RWPE2 (cell line): Measurements from ENCODE around the gene RABL6.
"Not testable (repeated sequence)": the region's sequence is repeated elsewhere in the genome, so short reads cannot be mapped to it uniquely, and the experiment has no call there.

ENCODE experiments used
- ATAC-seq: fragments of 200-7000 bp; cut with Tn5 transposase; 3 replicates; pipeline ENCODE4 v1.9.1; 2021; ENCODE audit warnings: low read depth
- DNase-seq: peaks from one replicate; pipeline ENCODE4 v3.0.0-alpha.2; 2020; ENCODE audit warnings: low spot score
- H3K27ac ChIP-seq: fragments of 450-650 bp; 2 replicates; pipeline ENCODE4 v1.5.1; 2017; ENCODE audit warnings: mild to moderate bottlenecking; ENCODE audit not compliant: poor library complexity, severe bottlenecking
- H3K27me3 ChIP-seq: fragments of 250-450 bp; sonication (Bioruptor Pico); 2 replicates; pipeline ENCODE4 v1.5.1; 2021; ENCODE audit warnings: mild to moderate bottlenecking, moderate library complexity; ENCODE audit not compliant: insufficient read depth, poor library complexity, severe bottlenecking
- H3K36me3 ChIP-seq: fragments of 250-450 bp; sonication (Bioruptor Pico); 2 replicates; pipeline ENCODE4 v1.5.1; 2020; ENCODE audit warnings: low read depth, mild to moderate bottlenecking, moderate library complexity
- H3K4me1 ChIP-seq: fragments of 250-450 bp; sonication (Bioruptor Pico); 2 replicates; pipeline ENCODE4 v1.5.1; 2021; ENCODE audit warnings: mild to moderate bottlenecking, moderate library complexity; ENCODE audit not compliant: insufficient read depth, poor library complexity, severe bottlenecking
- H3K4me3 ChIP-seq: fragments of 250-450 bp; sonication (Bioruptor Pico); 2 replicates; pipeline ENCODE4 v1.5.1; 2021; ENCODE audit warnings: mild to moderate bottlenecking, moderate library complexity; ENCODE audit not compliant: severe bottlenecking
- H3K9me3 ChIP-seq: fragments of 250-450 bp; sonication (Bioruptor Pico); 2 replicates; pipeline ENCODE4 v1.5.1; 2021; ENCODE audit warnings: mild to moderate bottlenecking, moderate library complexity; ENCODE audit not compliant: severe bottlenecking
- TF ChIP-seq, protein P1 (sequence below): fragments of 450-650 bp; IDR thresholded peaks from one replicate; pipeline ENCODE4 v1.5.1; 2017; ENCODE audit warnings: mild to moderate bottlenecking, moderate library complexity; ENCODE audit not compliant: poor library complexity, severe bottlenecking

RABL6 gene

DNA sequence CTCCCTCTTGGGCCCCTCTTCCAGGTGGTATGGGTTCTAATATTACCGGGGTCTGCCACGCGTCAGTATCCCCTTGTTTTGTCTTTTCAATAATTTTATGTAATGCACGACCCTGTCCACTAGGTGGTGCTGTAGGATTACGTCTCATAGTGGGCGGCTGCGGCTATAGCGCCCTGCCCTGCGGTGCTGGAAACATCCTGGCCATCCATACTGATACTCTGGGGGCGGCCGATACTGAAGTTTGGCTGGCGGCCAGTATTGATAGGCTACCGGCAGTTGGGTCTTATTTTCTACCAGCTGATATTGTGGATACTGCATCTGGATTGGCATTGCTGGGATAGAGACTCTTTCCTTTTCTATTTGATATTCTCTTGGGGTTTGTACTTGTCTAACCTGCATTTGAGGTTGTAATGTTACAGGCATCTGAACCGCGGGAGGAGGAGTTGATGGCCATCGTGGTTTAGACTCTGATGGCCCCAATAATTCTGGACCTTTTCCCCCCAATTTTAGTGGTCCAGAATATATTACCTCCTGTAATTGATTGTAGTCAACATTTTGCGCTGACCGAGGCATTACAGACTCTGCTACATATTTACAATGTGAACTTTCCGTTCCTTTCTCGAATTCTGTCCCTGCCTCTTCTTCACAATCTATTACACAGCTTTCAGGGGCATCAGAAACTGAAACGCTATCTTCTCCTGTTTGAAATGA is 19.9 kb upstream of the RABL6 start:
- peaks cover 9% of the 10 kb centered on the region for H3K4me1 ChIP-seq
- H3K27me3 ChIP-seq, result no peaks in the 10 kb centered on the region
- H3K36me3 ChIP-seq, result peaks cover 8% of the 10 kb centered on the region
- ATAC-seq, result no peak
- peak overlapping the region; percentile 17 for H3K4me3 ChIP-seq
- TF ChIP-seq, protein P1, sequence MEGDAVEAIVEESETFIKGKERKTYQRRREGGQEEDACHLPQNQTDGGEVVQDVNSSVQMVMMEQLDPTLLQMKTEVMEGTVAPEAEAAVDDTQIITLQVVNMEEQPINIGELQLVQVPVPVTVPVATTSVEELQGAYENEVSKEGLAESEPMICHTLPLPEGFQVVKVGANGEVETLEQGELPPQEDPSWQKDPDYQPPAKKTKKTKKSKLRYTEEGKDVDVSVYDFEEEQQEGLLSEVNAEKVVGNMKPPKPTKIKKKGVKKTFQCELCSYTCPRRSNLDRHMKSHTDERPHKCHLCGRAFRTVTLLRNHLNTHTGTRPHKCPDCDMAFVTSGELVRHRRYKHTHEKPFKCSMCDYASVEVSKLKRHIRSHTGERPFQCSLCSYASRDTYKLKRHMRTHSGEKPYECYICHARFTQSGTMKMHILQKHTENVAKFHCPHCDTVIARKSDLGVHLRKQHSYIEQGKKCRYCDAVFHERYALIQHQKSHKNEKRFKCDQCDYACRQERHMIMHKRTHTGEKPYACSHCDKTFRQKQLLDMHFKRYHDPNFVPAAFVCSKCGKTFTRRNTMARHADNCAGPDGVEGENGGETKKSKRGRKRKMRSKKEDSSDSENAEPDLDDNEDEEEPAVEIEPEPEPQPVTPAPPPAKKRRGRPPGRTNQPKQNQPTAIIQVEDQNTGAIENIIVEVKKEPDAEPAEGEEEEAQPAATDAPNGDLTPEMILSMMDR, result peak; percentile 92
- DNase-seq, result peak; percentile 68
- no peaks in the 10 kb centered on the region for H3K9me3 ChIP-seq
- no peak overlapping the region for H3K27ac ChIP-seq

DNA sequence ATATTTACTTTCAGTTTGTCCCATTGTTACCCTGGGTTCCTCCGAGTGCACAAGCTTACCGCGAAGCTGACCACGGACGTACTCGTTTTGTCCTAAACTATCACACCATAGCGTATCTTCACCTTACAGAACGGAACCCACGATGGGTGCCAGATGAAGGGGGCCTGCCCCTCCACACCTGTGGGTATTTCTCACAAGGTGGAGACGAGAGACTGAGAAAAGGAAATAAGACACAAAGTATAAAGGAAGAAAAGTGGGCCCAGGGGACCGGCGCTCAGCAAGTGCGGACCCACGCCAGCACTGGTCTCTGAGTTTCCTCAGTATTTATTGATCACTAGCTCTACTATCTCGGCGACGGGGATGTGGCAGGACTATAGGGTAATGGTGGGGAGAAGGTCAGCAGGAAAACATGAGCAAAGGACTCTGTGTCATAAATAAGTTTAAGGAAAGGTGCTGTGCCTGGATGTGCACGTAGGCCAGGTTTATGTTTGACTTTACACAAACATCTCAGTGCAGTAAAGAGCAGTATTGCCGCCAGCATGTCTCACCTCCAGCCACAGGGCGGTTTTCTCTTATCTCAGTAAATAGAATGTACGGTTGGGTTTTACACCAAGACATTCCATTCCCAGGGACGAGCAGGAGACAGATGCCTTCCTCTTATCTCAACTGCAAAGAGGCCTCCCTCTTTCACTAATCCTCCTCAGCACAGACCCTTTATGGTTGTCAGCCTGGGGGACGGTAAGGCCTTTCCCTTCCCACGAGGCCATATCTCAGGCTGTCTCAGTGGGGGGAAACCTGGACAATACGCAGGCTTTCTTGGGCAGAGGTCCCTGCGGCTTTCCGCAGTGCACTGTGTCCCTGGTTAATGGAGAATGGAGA is 18.9 kb upstream of the RABL6 start:
- Histone ChIP-seq H3K36me3 (peaks cover 14% of the 10 kb centered on the region), H3K4me3 (peak overlapping the region; percentile 17)
- not testable (repeated sequence) for H3K9me3 ChIP-seq, H3K4me1 ChIP-seq, H3K27ac ChIP-seq, ATAC-seq, H3K27me3 ChIP-seq
- DNase-seq, result peak; percentile 31

DNA sequence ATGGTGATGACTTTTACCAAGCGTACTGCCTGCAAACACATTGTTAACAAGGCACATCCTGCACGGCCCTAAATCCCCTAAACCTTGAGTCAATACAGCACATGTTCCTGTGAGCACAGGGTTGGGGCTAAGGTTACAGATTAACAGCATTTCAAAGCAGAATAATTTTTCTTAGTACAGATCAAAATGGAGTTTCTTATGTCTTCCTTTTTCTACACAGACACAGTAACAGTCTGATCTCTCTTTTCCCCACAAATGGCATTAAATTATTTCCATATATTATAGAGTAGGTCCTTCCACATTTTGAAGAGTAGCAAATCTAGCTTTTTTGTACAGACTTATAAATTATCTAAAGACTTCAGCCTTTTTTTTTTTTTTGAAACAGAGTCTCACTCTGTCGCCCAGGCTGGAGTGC is 18.2 kb upstream of the RABL6 start:
- TF ChIP-seq, protein P1, result no peak
- Histone ChIP-seq H3K27me3 (no peaks in the 10 kb centered on the region), H3K4me3 (no peak overlapping the region), H3K9me3 (no peaks in the 10 kb centered on the region), H3K4me1 (peaks cover 9% of the 10 kb centered on the region), H3K27ac (no peak overlapping the region), H3K36me3 (peaks cover 14% of the 10 kb centered on the region)
- DNase-seq (no peak), ATAC-seq (no peak)

DNA sequence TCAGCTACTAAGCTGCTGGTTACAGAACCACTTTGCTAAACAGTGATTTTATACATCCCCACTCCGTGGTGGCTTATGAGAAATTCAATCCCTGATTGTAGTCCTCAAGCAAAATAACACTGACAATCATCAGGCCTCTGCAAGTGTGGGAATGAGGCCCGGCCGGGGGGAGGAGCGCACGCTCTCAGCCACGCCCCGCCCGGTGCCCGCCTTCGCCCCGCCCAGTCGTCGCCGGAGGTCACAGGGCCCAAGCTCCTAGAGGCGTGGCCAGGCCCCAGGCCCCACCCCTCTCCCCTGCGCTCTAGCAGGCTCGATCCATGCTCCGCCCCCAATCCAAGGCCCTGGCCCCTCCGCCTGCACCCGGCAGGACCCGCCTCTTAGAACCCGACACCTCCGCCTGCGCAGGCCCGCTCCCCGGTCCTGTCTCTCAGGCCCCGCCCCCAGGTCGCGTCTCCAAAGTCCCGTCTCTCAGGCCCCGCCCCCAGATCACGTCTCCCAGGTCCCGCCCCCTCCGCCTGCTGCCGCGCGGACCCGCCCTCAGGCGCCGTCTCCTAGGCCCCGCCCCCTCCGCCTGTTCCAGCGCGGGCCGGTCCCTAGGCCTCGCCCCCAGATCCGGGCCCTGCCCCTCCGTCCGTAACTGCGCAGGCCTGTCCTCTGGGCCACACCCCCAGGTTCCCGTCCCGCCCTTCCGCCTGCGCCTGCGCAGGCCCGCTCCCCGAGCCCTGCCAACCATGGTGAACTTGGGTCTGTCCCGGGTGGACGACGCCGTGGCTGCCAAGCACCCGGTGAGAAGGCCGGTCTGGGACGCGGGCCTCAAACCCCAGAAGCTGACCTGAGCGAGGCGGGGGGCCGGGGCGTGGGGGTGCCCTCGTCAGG is 16.9 kb upstream of the RABL6 start, which contains the start of gene TMEM141:
TMEM141 (plus strand) TSS at position 705 of the 876 bp plus-strand sequence; CDS start at position 732, 27 bp downstream.
- H3K9me3 ChIP-seq, result no peaks in the 10 kb centered on the region
- peak; percentile 100 for DNase-seq
- no peaks in the 10 kb centered on the region for H3K27me3 ChIP-seq
- TF ChIP-seq, protein P1, result no peak
- peak within 1 kb of the TSS; percentile 61 for H3K4me3 ChIP-seq
- peaks cover 9% of the 10 kb centered on the region for H3K4me1 ChIP-seq
- peaks cover 14% of the 10 kb centered on the region for H3K36me3 ChIP-seq
- ATAC-seq, result peak; percentile 84
- peak within 1 kb of the TSS; percentile 51 for H3K27ac ChIP-seq
